GM21529 (cell line): ENCODE results near the gene ADTRP.

Experiments
- ATAC-seq: cut with Tn5 transposase; IDR thresholded peaks from one replicate; pipeline ENCODE4 v1.9.1; 2021; ENCODE audit not compliant: unreplicated experiment

Gene ADTRP

GRCh38 chr6:11668455-11668854 lies 110.1 kb downstream of the ADTRP start:
- no peak for ATAC-seq

DNA sequence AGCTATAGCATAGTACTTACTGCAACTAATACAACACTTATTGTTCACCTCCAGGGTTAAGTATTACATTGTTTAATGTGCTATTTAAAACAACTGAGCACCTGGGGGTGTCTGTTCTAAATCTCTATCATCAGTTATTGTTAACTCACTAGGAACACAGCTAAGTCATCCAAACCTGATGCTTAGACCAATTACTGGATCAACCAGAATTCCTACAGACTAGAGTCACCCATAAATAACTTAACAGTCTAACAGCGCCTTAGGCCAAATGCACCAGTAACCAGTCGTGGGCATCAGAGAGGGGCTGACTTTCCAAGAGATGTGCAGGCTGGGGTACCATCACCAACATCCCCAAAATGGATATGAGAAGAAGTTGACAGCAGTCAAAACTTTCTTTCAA lies 110.7 kb downstream of the ADTRP start:
- no peak for ATAC-seq

GRCh38 chr6:11665604-11666326 lies 112.8 kb downstream of the ADTRP start:
- no peak for ATAC-seq
